ENCODE results near the gene GABRQ.

Gene GABRQ

GRCh38 chrX:152637649-152638442 is at the start of gene GABRQ:
Gene GABRQ, plus strand, starts transcription at chrX:152637895. Its CDS starts 308 bp downstream, at chrX:152638203.
- H3K4me3 ChIP-seq (ENCODE audit: low read depth, low read length), result peak within 1 kb of the TSS; percentile 23
- TF ChIP-seq, protein P1, sequence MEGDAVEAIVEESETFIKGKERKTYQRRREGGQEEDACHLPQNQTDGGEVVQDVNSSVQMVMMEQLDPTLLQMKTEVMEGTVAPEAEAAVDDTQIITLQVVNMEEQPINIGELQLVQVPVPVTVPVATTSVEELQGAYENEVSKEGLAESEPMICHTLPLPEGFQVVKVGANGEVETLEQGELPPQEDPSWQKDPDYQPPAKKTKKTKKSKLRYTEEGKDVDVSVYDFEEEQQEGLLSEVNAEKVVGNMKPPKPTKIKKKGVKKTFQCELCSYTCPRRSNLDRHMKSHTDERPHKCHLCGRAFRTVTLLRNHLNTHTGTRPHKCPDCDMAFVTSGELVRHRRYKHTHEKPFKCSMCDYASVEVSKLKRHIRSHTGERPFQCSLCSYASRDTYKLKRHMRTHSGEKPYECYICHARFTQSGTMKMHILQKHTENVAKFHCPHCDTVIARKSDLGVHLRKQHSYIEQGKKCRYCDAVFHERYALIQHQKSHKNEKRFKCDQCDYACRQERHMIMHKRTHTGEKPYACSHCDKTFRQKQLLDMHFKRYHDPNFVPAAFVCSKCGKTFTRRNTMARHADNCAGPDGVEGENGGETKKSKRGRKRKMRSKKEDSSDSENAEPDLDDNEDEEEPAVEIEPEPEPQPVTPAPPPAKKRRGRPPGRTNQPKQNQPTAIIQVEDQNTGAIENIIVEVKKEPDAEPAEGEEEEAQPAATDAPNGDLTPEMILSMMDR (IDR thresholded peaks at IDR 0.05; ENCODE audit: low read depth, low read length), result no peak
- DNase-seq (ENCODE audit: low read depth, low spot score), result peak; percentile 55
- in situ Hi-C loops (cut with HindIII; ENCODE audit: low sequenced_read_pairs), result no loop called here

DNA sequence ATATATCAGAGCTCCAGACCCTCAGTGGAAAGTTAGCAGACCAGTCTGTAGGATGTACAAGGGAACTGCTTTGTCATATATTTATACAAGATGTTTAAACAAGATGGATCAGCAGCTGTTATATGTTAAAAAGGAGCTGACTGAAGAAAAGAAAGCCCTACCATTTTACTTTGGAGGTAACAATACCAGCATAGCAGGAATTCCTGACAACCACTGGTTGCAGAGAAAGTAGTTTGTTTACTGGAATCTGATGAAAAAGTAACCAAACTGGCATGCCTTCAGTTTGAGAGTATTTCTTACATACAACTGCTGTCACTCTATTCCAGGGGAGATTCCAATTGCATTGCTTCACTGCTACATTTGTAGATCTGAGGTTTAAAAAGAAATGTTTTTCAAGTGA is 49.5 kb upstream of the GABRQ start:
- TF ChIP-seq, protein P1 (IDR thresholded peaks at IDR 0.05; ENCODE audit: low read depth, low read length), result no peak
- in situ Hi-C loops (cut with HindIII; ENCODE audit: low sequenced_read_pairs), result no loop called here
- peak; percentile 0 for DNase-seq (ENCODE audit: low read depth, low spot score)
- no peak overlapping the region for H3K4me3 ChIP-seq (ENCODE audit: low read depth, low read length)

GRCh38 chrX:152600853-152601633 is 36.7 kb upstream of the GABRQ start:
- no peak overlapping the region for H3K4me3 ChIP-seq (ENCODE audit: low read depth, low read length)
- DNase-seq (ENCODE audit: low read depth, low spot score), result no peak
- TF ChIP-seq, protein P1 (IDR thresholded peaks at IDR 0.05; ENCODE audit: low read depth, low read length), result no peak
- in situ Hi-C loops (cut with HindIII; ENCODE audit: low sequenced_read_pairs), result no loop called here

GRCh38 chrX:152601848-152602616 is 35.7 kb upstream of the GABRQ start:
- peak; percentile 12 for DNase-seq (ENCODE audit: low read depth, low spot score)
- in situ Hi-C loops (cut with HindIII; ENCODE audit: low sequenced_read_pairs), result no loop called here
- TF ChIP-seq, protein P1 (IDR thresholded peaks at IDR 0.05; ENCODE audit: low read depth, low read length), result no peak
- no peak overlapping the region for H3K4me3 ChIP-seq (ENCODE audit: low read depth, low read length)

DNA sequence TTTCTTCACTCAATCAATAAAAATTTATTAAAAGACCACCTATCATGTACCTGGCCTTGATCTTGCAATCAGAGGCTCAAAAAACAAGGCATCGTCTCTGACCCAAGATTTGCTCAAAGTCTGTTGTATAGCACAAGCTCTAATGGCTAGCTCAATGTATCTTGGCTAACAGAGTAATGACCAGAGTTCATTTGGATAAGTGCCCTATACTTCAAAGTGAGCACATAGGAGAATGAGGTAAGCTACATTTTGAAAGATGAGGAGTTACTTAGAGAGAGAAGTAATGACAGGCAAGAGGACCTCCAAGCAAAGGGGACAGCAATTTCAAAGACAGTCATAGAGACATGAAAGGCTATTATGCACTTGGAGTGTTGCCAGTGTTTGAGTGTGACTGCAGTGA is 22.9 kb upstream of the GABRQ start:
- no peak for DNase-seq (ENCODE audit: low read depth, low spot score)
- H3K4me3 ChIP-seq (ENCODE audit: low read depth, low read length), result no peak overlapping the region
- in situ Hi-C loops (cut with HindIII; ENCODE audit: low sequenced_read_pairs), result no loop called here
- TF ChIP-seq, protein P1 (IDR thresholded peaks at IDR 0.05; ENCODE audit: low read depth, low read length), result no peak

GRCh38 chrX:152619897-152620296 is 17.8 kb upstream of the GABRQ start:
- DNase-seq (ENCODE audit: low read depth, low spot score), result no peak
- TF ChIP-seq, protein P1 (IDR thresholded peaks at IDR 0.05; ENCODE audit: low read depth, low read length), result no peak
- no peak overlapping the region for H3K4me3 ChIP-seq (ENCODE audit: low read depth, low read length)
- in situ Hi-C loops (cut with HindIII; ENCODE audit: low sequenced_read_pairs), result no loop called here

Data from astrocyte of the spinal cord (primary cell).